ENCODE data around the gene RAB3B. TPM values are rescaled to one million over a fixed set of nuclear protein-coding genes. Genes with fewer than 3 reads are reported as not detected.

RAB3B gene
- total and polyA plus RNA-seq, 9 of the 15 experiments (the other 6 are each of a cell fraction or from before 2014, with no cell fraction given) = 0.07 to 0.47 (median 0.27) TPM

DNA sequence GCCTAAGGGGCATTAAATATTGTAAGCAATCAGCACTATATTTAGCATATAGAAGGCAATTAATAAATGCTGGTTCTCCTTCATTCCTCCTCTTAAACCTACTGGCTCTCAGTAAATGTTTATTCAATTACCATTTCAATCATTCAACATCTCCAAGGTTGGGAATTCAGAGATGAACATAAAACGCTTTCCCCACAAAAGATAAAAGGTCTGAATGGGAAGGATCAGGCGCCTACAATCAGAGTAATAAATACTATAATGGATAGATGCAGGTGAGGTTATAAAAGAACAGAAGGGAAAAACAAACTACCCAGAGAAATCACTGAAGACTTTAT lies 43.5 kb upstream of the RAB3B start:
- H3K27ac ChIP-seq (ENCODE audit: extremely low read depth, low read depth, low read length) = peak overlapping the region; percentile 88
- ATAC-seq (no peak), FAIRE-seq (no peak), DNase-seq (ENCODE audit: extremely low read depth in 1 of 4, low spot score in 3 of 4) (no peak)
- H3K4me1 ChIP-seq (replicated peaks in 1 of 2; ENCODE audit: control insufficient read depth in 2 of 2, insufficient read depth in 2 of 2, low read length in 2 of 2) = peaks cover 12 to 17% of the 10 kb centered on the region in 2 experiments; a peak in 4 of 5 replicates
- H3K9me3 ChIP-seq (replicated peaks; ENCODE audit: control insufficient read depth, insufficient read depth, low read depth, low read length) = no peaks in the 10 kb centered on the region
- peak overlapping the region; percentile 94 for H3K4me2 ChIP-seq (ENCODE audit: insufficient read depth, low read length)
- ChIA-PET POLR2A (interaction anchor here (0.7 to 2.7 kb wide), 7 partner anchors 9 to 21 kb away, joined by 3 to 15 read pairs (median 5); partner anchors contain the start of gene TXNDC12), CTCF (ENCODE audit: low intra/inter-chr PET ratio) (no interaction called here)
- H3K9me1 ChIP-seq (ENCODE audit: control insufficient read depth, insufficient read depth, low read length) = no peaks in the 10 kb centered on the region
- H4K20me1 ChIP-seq (replicated peaks; ENCODE audit: control insufficient read depth, insufficient read depth, low read length) = peaks cover 17% of the 10 kb centered on the region
- peaks cover 34% of the 10 kb centered on the region for H3K36me3 ChIP-seq (ENCODE audit: control insufficient read depth, insufficient read depth, low read length)
- in situ Hi-C loops (cut with MboI) (no loop called here), intact Hi-C loops (cut with micrococcal nuclease) (no loop called here)
- peaks cover 37% of the 10 kb centered on the region for H3K79me2 ChIP-seq (ENCODE audit: control insufficient read depth, insufficient read depth, low read length)
- peak overlapping the region in 1 of 2 experiments; percentile 88; a peak in 2 of 4 replicates for H3K9ac ChIP-seq (ENCODE audit: insufficient read depth in 1 of 2, low read depth in 2 of 2, low read length in 2 of 2)
- peak overlapping the region; percentile 66 for H3K4me3 ChIP-seq
- WGBS (ENCODE audit: insufficient coverage, low coverage, missing lambda C conversion rate) = 91% methylated on average over 2 of the region's 2 CpGs
- H2AFZ ChIP-seq (ENCODE audit: low read depth, low read length) = peak overlapping the region; percentile 93
- BruUV-seq (replicated peaks) = no TSS peak
- no peaks in the 10 kb centered on the region for H3K27me3 ChIP-seq (ENCODE audit: control insufficient read depth in 2 of 2, insufficient read depth in 2 of 2, low read length in 2 of 2)
- TF ChIP-seq MCM2 (IDR thresholded peaks at IDR 0.05; ENCODE audit: low read depth) = no peak
- no peak for TF ChIP-seq ZEB2 (IDR thresholded peaks at IDR 0.05)
- 0 out of 2 replicates have a peak, but pooled peaks have one; percentile 5 for TF ChIP-seq ZNF324 (CRISPR knock-in tag; IDR thresholded peaks at IDR 0.05)
- no peak for TF ChIP-seq KLF16 (IDR thresholded peaks at IDR 0.05)
- no peak for TF ChIP-seq ZNF764 (CRISPR knock-in tag; IDR thresholded peaks at IDR 0.05; ENCODE audit: low read depth)
- 0 out of 2 replicates have a peak, but pooled peaks have one; percentile 5 for TF ChIP-seq FOSL1 (tag; conservative IDR thresholded peaks at IDR 0.05)
- TF ChIP-seq, protein P1, sequence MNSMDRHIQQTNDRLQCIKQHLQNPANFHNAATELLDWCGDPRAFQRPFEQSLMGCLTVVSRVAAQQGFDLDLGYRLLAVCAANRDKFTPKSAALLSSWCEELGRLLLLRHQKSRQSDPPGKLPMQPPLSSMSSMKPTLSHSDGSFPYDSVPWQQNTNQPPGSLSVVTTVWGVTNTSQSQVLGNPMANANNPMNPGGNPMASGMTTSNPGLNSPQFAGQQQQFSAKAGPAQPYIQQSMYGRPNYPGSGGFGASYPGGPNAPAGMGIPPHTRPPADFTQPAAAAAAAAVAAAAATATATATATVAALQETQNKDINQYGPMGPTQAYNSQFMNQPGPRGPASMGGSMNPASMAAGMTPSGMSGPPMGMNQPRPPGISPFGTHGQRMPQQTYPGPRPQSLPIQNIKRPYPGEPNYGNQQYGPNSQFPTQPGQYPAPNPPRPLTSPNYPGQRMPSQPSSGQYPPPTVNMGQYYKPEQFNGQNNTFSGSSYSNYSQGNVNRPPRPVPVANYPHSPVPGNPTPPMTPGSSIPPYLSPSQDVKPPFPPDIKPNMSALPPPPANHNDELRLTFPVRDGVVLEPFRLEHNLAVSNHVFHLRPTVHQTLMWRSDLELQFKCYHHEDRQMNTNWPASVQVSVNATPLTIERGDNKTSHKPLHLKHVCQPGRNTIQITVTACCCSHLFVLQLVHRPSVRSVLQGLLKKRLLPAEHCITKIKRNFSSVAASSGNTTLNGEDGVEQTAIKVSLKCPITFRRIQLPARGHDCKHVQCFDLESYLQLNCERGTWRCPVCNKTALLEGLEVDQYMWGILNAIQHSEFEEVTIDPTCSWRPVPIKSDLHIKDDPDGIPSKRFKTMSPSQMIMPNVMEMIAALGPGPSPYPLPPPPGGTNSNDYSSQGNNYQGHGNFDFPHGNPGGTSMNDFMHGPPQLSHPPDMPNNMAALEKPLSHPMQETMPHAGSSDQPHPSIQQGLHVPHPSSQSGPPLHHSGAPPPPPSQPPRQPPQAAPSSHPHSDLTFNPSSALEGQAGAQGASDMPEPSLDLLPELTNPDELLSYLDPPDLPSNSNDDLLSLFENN (IDR thresholded peaks at IDR 0.05; ENCODE audit: low read depth in 2 of 2, low read length in 2 of 2) = no peak
- no peak for TF ChIP-seq IFI16 (CRISPR knock-in tag; IDR thresholded peaks at IDR 0.05)
- TF ChIP-seq ZBTB1 (CRISPR knock-in tag; IDR thresholded peaks at IDR 0.05; ENCODE audit: borderline replicate concordance, low read depth) = no peak
- no peak for TF ChIP-seq HMG20A (CRISPR knock-in tag; conservative IDR thresholded peaks at IDR 0.05)
- no peak for TF ChIP-seq MCM5 (IDR thresholded peaks at IDR 0.05; ENCODE audit: low read depth)
- TF ChIP-seq, protein P2, sequence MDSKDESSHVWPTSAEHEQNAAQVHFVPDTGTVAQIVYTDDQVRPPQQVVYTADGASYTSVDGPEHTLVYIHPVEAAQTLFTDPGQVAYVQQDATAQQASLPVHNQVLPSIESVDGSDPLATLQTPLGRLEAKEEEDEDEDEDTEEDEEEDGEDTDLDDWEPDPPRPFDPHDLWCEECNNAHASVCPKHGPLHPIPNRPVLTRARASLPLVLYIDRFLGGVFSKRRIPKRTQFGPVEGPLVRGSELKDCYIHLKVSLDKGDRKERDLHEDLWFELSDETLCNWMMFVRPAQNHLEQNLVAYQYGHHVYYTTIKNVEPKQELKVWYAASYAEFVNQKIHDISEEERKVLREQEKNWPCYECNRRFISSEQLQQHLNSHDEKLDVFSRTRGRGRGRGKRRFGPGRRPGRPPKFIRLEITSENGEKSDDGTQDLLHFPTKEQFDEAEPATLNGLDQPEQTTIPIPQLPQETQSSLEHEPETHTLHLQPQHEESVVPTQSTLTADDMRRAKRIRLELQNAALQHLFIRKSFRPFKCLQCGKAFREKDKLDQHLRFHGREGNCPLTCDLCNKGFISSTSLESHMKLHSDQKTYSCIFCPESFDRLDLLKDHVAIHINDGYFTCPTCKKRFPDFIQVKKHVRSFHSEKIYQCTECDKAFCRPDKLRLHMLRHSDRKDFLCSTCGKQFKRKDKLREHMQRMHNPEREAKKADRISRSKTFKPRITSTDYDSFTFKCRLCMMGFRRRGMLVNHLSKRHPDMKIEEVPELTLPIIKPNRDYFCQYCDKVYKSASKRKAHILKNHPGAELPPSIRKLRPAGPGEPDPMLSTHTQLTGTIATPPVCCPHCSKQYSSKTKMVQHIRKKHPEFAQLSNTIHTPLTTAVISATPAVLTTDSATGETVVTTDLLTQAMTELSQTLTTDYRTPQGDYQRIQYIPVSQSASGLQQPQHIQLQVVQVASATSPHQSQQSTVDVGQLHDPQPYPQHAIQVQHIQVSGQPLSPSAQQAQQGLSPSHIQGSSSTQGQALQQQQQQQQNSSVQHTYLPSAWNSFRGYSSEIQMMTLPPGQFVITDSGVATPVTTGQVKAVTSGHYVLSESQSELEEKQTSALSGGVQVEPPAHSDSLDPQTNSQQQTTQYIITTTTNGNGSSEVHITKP (IDR thresholded peaks at IDR 0.05; ENCODE audit: partially characterized antibody) = no peak
- TF ChIP-seq DDX20 (tag; IDR thresholded peaks at IDR 0.05; ENCODE audit: low read depth) = 0 out of 2 replicates have a peak, but pooled peaks have one; percentile 35
- TF ChIP-seq E2F3 (CRISPR knock-in tag; IDR thresholded peaks at IDR 0.05) = no peak
- no peak for TF ChIP-seq ZNF274 (IDR thresholded peaks at IDR 0.05; ENCODE audit: borderline replicate concordance, low read depth, low read length)
- 0 out of 2 replicates have a peak, but pooled peaks have one; percentile 43 for TF ChIP-seq ZZZ3 (IDR thresholded peaks at IDR 0.05)
